GM12892 (cell line): ENCODE data around the gene NPEPPS.
"Not testable (repeated sequence)": the region's sequence is repeated elsewhere in the genome, so short reads cannot be mapped to it uniquely, and the experiment has no call there.

Source experiments
- POLR2AphosphoS5 ChIP-seq: IDR thresholded peaks from 2 replicates; pipeline ENCODE4 v1.6.1; 2011; ENCODE audit warnings: low read depth, low read length, control low read depth
- TAF1 ChIP-seq: IDR thresholded peaks from 2 replicates; pipeline ENCODE4 v1.6.1; 2011; ENCODE audit warnings: low read depth, mild to moderate bottlenecking, control low read depth, low read length, borderline replicate concordance

- TF ChIP-seq POLR2AphosphoS5, TAF1: not testable (repeated sequence)
Observed at GRCh38 chr17:47499494-47499893, 31.4 kb upstream of the NPEPPS start.
